GM10248 (cell line): ENCODE data around the gene ZFAND6.

Experiments
- CTCF ChIA-PET: fragments of 300-600 bp; sonication (Branson Sonifier 250); formaldehyde crosslinking; extraction: SDS; loops from one replicate; lab custom pipeline; 2021; ENCODE audit warnings: antibody characterized with exemption; lab: Yijun Ruan, JAX
- POLR2A ChIA-PET: fragments of 350-650 bp; sonication (Branson Sonifier 250); formaldehyde crosslinking; extraction: SDS; loops from one replicate; lab custom pipeline; 2020; ENCODE audit warnings: antibody characterized with exemption; lab: Yijun Ruan, JAX
- DNase-seq: peaks from one replicate; pipeline ENCODE4 v3.0.0; 2012; ENCODE audit errors: extremely low spot score
- TF ChIP-seq, protein P1 (sequence below): IDR thresholded peaks from 2 replicates; pipeline ENCODE4 v1.5.1; 2012; ENCODE audit warnings: mild to moderate bottlenecking, low read depth; ENCODE audit errors: extremely low read depth, missing control alignments, control extremely low read depth

The ZFAND6 gene

DNA sequence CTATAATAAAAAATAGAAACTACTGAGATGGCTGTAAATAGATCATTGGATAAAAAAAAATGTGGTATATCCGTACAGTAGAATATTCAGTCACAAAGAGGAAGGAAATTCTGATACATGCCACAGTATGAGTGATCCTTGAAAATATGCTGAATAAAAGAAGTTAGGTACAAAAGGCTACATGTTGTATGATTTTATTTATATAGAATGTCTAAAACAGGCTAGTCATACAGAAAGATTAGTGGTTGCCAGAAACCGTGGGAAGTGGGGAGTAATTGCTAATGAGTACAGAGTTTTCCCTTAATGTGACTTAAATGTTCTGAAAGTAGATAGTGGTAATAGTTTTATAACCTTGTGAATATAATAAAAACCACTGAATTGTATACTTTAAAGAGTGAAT, 68.4 kb downstream of the ZFAND6 start:
- CTCF ChIA-PET = no interaction called here
- POLR2A ChIA-PET = no interaction called here
- TF ChIP-seq, protein P1, sequence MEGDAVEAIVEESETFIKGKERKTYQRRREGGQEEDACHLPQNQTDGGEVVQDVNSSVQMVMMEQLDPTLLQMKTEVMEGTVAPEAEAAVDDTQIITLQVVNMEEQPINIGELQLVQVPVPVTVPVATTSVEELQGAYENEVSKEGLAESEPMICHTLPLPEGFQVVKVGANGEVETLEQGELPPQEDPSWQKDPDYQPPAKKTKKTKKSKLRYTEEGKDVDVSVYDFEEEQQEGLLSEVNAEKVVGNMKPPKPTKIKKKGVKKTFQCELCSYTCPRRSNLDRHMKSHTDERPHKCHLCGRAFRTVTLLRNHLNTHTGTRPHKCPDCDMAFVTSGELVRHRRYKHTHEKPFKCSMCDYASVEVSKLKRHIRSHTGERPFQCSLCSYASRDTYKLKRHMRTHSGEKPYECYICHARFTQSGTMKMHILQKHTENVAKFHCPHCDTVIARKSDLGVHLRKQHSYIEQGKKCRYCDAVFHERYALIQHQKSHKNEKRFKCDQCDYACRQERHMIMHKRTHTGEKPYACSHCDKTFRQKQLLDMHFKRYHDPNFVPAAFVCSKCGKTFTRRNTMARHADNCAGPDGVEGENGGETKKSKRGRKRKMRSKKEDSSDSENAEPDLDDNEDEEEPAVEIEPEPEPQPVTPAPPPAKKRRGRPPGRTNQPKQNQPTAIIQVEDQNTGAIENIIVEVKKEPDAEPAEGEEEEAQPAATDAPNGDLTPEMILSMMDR = no peak
- no peak for DNase-seq

DNA sequence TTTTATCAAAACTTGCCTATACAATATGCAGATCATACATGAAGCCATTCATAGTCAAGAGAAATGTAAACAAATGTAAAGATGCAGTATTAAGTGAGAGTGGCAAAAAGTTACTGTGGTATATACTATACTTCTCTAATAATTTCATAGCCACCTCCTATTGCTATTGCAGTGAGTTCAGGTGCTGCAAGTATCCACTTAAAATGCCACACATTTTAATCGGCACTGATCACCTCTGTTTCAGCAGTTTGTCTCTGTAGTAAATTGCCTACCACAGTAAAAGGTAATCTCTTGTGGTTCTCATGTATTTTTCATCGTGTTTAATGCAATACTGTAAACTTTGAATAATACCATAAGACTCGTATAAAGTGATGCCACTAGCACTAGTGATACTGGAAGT, 72.9 kb downstream of the ZFAND6 start:
- ChIA-PET CTCF (interaction anchor here (1.3 kb wide), 1 partner anchor 10 kb away, joined by 4 read pairs; no protein-coding TSS in a partner anchor), POLR2A (no interaction called here)
- no peak for DNase-seq
- TF ChIP-seq, protein P1 = no peak

DNA sequence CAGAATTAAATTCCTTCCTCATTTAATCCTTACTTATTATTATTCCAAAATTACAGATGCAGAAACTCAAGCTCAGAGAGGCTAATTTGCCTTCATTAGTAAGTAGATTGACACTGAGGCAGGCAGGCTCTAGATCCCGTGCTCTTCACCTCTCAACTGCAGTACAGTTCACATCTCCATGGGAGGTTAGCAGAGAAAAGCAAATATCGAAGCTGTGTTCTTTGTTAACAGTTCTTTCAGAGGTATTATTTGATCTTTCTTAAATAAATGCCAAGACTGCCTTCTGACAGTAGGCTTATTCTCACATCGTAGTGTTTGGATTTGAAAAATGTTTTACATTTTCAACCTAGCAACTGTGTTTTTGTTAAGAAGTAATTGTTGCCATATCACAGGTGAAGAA, 77.4 kb downstream of the ZFAND6 start:
- DNase-seq = no peak
- TF ChIP-seq, protein P1 = no peak
- CTCF ChIA-PET = no interaction called here
- POLR2A ChIA-PET = no interaction called here

DNA sequence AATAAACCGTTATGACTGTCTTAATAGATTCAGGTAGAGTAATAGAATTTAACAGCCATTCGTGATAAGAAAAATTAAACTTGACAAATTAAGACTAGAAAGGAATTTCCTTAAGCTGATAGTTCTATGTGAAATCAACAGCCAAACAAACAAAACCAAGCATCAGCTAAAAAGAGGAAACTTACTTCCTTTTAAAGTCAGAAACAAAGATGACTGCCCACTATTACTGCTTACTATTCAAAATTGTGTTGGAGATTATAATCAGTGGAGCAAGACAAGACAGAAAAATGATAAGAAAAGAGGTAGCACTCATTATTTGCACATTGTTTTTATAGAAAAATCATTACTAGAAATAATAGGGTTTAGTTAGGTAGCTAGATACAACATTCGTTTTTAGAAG, 79.5 kb downstream of the ZFAND6 start:
- CTCF ChIA-PET = interaction anchor here (0.9 to 1.5 kb wide), 3 partner anchors 12 to 103 kb away, joined by 3 to 6 read pairs (median 3); no protein-coding TSS in a partner anchor

GRCh38 chr15:80140909-80141308, 81.4 kb downstream of the ZFAND6 start:
- ChIA-PET POLR2A (no interaction called here), CTCF (interaction anchor here (1.6 kb wide), 1 partner anchor 27 kb away, joined by 4 read pairs; no protein-coding TSS in a partner anchor)
- no peak for DNase-seq

More for the DNA sequence above, 79.5 kb downstream of the ZFAND6 start:
- no peak for DNase-seq
- TF ChIP-seq, protein P1 = no peak
- POLR2A ChIA-PET = no interaction called here

GRCh38 chr15:80141916-80142598, 82.6 kb downstream of the ZFAND6 start:
- DNase-seq = no peak
- ChIA-PET POLR2A (no interaction called here), CTCF (interaction anchor here (1.1 to 1.6 kb wide), 3 partner anchors 9 to 28 kb away, joined by 4 read pairs; no protein-coding TSS in a partner anchor)
- TF ChIP-seq, protein P1 = no peak

More at GRCh38 chr15:80140909-80141308, 81.4 kb downstream of the ZFAND6 start:
- TF ChIP-seq, protein P1 = no peak
